ENCODE measurements around the gene ACTL7A. TPM values are rescaled to one million over a fixed set of nuclear protein-coding genes. Genes with fewer than 3 reads are reported as not detected.

The ACTL7A gene
- total RNA-seq, 4 donors from 2014 or later: not detected

GRCh38 chr9:108851138-108851537 is 10.9 kb upstream of the ACTL7A start:
- no peak overlapping the region for H3K4me3 ChIP-seq
- in situ Hi-C loops (cut with MboI; ENCODE audit: low pct_ligation_motif_present in 1 of 4, low pct_unique_long_range_greater_than_20kb in 1 of 4, low sequenced_read_pairs in 3 of 4): loop anchor here in 1 of 4 donors (25.0 kb wide), 1 partner anchor 111 kb away; no protein-coding TSS in a partner anchor
- WGBS, 2 donors (ENCODE audit: low coverage in 1 of 2): 68 to 69% methylated on average over 2 to 3 of the region's 3 CpGs
- H3K27me3 ChIP-seq: no peaks in the 10 kb centered on the region
- H3K36me3 ChIP-seq: no peaks in the 10 kb centered on the region
- no peaks in the 10 kb centered on the region for H3K9me3 ChIP-seq
- intact Hi-C loops (cut with DNase I; ENCODE audit: low total_unique reads): no loop called here
- TF ChIP-seq CTCF (IDR thresholded peaks at IDR 0.05) (no peak), POLR2A (IDR thresholded peaks at IDR 0.05) (no peak), POLR2AphosphoS5 (IDR thresholded peaks at IDR 0.05) (no peak), EP300 (IDR thresholded peaks at IDR 0.05; ENCODE audit: low read depth) (no peak)
- no peak for DNase-seq
- no peaks in the 10 kb centered on the region for H3K4me1 ChIP-seq
- H3K27ac ChIP-seq: no peak overlapping the region

GRCh38 chr9:108852079-108852478 is 10.0 kb upstream of the ACTL7A start:
- Histone ChIP-seq H3K27me3 (no peaks in the 10 kb centered on the region), H3K4me3 (no peak overlapping the region), H3K9me3 (no peaks in the 10 kb centered on the region), H3K4me1 (no peaks in the 10 kb centered on the region), H3K36me3 (no peaks in the 10 kb centered on the region), H3K27ac (no peak overlapping the region)
- TF ChIP-seq POLR2A (IDR thresholded peaks at IDR 0.05) (no peak), CTCF (IDR thresholded peaks at IDR 0.05) (no peak), EP300 (IDR thresholded peaks at IDR 0.05; ENCODE audit: low read depth) (no peak), POLR2AphosphoS5 (IDR thresholded peaks at IDR 0.05) (no peak)
- 38% methylated on average over 1 of the region's 1 CpG; no CpG with 5 or more reads in 1 of the 2 donors for WGBS, 2 donors (ENCODE audit: low coverage in 1 of 2)
- DNase-seq: no peak
- intact Hi-C loops (cut with DNase I; ENCODE audit: low total_unique reads): no loop called here
- in situ Hi-C loops (cut with MboI; ENCODE audit: low pct_ligation_motif_present in 1 of 4, low pct_unique_long_range_greater_than_20kb in 1 of 4, low sequenced_read_pairs in 3 of 4): loop anchor here in 1 of 4 donors (25.0 kb wide), 1 partner anchor 110 kb away; no protein-coding TSS in a partner anchor

- Histone ChIP-seq H3K4me1 (no peaks in the 10 kb centered on the region), H3K4me3 (no peak overlapping the region), H3K27me3 (no peaks in the 10 kb centered on the region), H3K36me3 (no peaks in the 10 kb centered on the region), H3K27ac (no peak overlapping the region), H3K9me3 (no peaks in the 10 kb centered on the region)
- TF ChIP-seq POLR2A (IDR thresholded peaks at IDR 0.05) (no peak), POLR2AphosphoS5 (IDR thresholded peaks at IDR 0.05) (no peak)
- intact Hi-C loops (cut with DNase I; ENCODE audit: low total_unique reads) (no loop called here), in situ Hi-C loops (cut with MboI; ENCODE audit: low pct_ligation_motif_present in 1 of 4, low pct_unique_long_range_greater_than_20kb in 1 of 4, low sequenced_read_pairs in 3 of 4) (loop anchor here in 1 of 4 donors (25.0 kb wide), 1 partner anchor 108 kb away; no protein-coding TSS in a partner anchor)
- DNase-seq: no peak
- 88 to 100% methylated on average over 2 to 3 of the region's 3 CpGs for WGBS, 2 donors (ENCODE audit: low coverage in 1 of 2)
Observed at GRCh38 chr9:108854094-108854493, 8.0 kb upstream of the ACTL7A start.

GRCh38 chr9:108854641-108855528 is 7.2 kb upstream of the ACTL7A start:
- intact Hi-C loops (cut with DNase I; ENCODE audit: low total_unique reads): no loop called here
- H3K9me3 ChIP-seq: no peaks in the 10 kb centered on the region
- no peaks in the 10 kb centered on the region for H3K36me3 ChIP-seq
- in situ Hi-C loops (cut with MboI; ENCODE audit: low pct_ligation_motif_present in 1 of 4, low pct_unique_long_range_greater_than_20kb in 1 of 4, low sequenced_read_pairs in 3 of 4): loop anchor here in 1 of 4 donors (25.0 kb wide), 1 partner anchor 107 kb away; no protein-coding TSS in a partner anchor
- no peak overlapping the region for H3K27ac ChIP-seq
- DNase-seq: no peak
- TF ChIP-seq CTCF (IDR thresholded peaks at IDR 0.05) (no peak), POLR2A (IDR thresholded peaks at IDR 0.05) (no peak), EP300 (IDR thresholded peaks at IDR 0.05; ENCODE audit: low read depth) (no peak), POLR2AphosphoS5 (IDR thresholded peaks at IDR 0.05) (no peak)
- H3K4me3 ChIP-seq: no peak overlapping the region
- no peaks in the 10 kb centered on the region for H3K4me1 ChIP-seq
- no peaks in the 10 kb centered on the region for H3K27me3 ChIP-seq
- WGBS, 2 donors (ENCODE audit: low coverage in 1 of 2): 94% methylated on average over 53 of the region's 59 CpGs; no CpG with 5 or more reads in 1 of the 2 donors

Data from transverse colon (tissue), 4 donors.